T-cell (primary cell): ENCODE data around the gene PABPC1L. TPM values are rescaled to one million over a fixed set of nuclear protein-coding genes. Genes with fewer than 3 reads are reported as not detected.
"Not testable (repeated sequence)": the region's sequence is repeated elsewhere in the genome, so short reads cannot be mapped to it uniquely, and the experiment has no call there.

Experiments used
- ATAC-seq, 4 experiments: fragments of 200-7000 bp in 3 of 4; fragments of 150-1000 bp in 1 of 4; cut with Tn5 transposase; replicated peaks in 1 of 4; 1 replicate in 3 of 4; 2 replicates in 1 of 4; pipeline ENCODE4 v1.10.0; 2021; ENCODE audit warnings: moderate library complexity in 3 of 4, mild to moderate bottlenecking in 2 of 4, moderate number of reproducible peaks in 1 of 4
- CTCF ChIA-PET, 2 donors: fragments of 300-600 bp; sonication (Branson Sonifier 250); formaldehyde crosslinking; loops; one replicate each; lab custom pipeline; 2022; ENCODE audit warnings: antibody characterized with exemption in 2 of 2; lab: Charles Lee
- POLR2A ChIA-PET, 2 donors: fragments of 300-600 bp; sonication (Branson Sonifier 250); formaldehyde crosslinking; loops; one replicate each; lab custom pipeline; 2022; ENCODE audit warnings: antibody characterized with exemption in 2 of 2; lab: Charles Lee
- DNase-seq, 35 experiments: peaks; one replicate each; pipeline versions ENCODE4 v3.0.0 to v3.0.0-alpha.2; 2013 to 2023
- H3K27ac ChIP-seq: one replicate; pipeline ENCODE4 v1.5.1; 2013; ENCODE audit warnings: low read length
- H3K27me3 ChIP-seq, 2 experiments: replicated peaks in 1 of 2; 1 replicate in 1 of 2; 2 replicates in 1 of 2; pipeline versions ENCODE4 v1.6.1 to v1.7.0; 2013; ENCODE audit warnings: low read length in 1 of 2, mixed read lengths in 1 of 2; ENCODE audit not compliant: control insufficient read depth in 2 of 2, insufficient read depth in 2 of 2; ENCODE audit errors: extremely low read depth in 1 of 2
- H3K36me3 ChIP-seq, 2 donors: 1 replicate in 1 of 2; 2 replicates in 1 of 2; pipeline versions ENCODE4 v1.6.1 to v1.7.0; 2013; ENCODE audit warnings: low read length in 1 of 2; ENCODE audit not compliant: control insufficient read depth in 2 of 2, insufficient read depth in 1 of 2; ENCODE audit errors: extremely low read depth in 1 of 2
- H3K4me1 ChIP-seq, 2 experiments: 1 replicate in 1 of 2; 2 replicates in 1 of 2; pipeline versions ENCODE4 v1.6.1 to v1.7.0; 2013; ENCODE audit warnings: low read length in 2 of 2, mixed read lengths in 1 of 2; ENCODE audit not compliant: insufficient read depth in 2 of 2, control insufficient read depth in 1 of 2; ENCODE audit errors: extremely low read depth in 1 of 2
- H3K4me3 ChIP-seq, 2 donors: 1 replicate in 1 of 2; 2 replicates in 1 of 2; pipeline versions ENCODE4 v1.5.1 to v1.7.0; 2013; ENCODE audit warnings: mild to moderate bottlenecking in 2 of 2, low read length in 1 of 2, moderate library complexity in 1 of 2; ENCODE audit not compliant: control insufficient read depth in 1 of 2; ENCODE audit errors: extremely low read depth in 1 of 2
- H3K9me3 ChIP-seq: 2 replicates; pipeline ENCODE4 v1.7.0; 2013
- H3K27ac Mint-ChIP-seq, 2 donors: one replicate each; pipeline ENCODE4 v1.8.0; 2020 to 2021; ENCODE audit warnings: mild to moderate bottlenecking in 2 of 2, mixed read lengths in 2 of 2
- H3K27me3 Mint-ChIP-seq, 2 donors: one replicate each; pipeline ENCODE4 v1.8.0; 2021 to 2022; ENCODE audit warnings: mixed read lengths in 2 of 2
- H3K36me3 Mint-ChIP-seq: one replicate; pipeline ENCODE4 v1.8.0; 2021; ENCODE audit warnings: mixed read lengths
- H3K4me1 Mint-ChIP-seq, 3 donors: one replicate each; pipeline ENCODE4 v1.8.0; 2020 to 2022; ENCODE audit warnings: mixed read lengths in 3 of 3, mild to moderate bottlenecking in 1 of 3
- H3K4me3 Mint-ChIP-seq, 3 donors: one replicate each; pipeline ENCODE4 v1.8.0; 2020 to 2022; ENCODE audit warnings: mild to moderate bottlenecking in 3 of 3, mixed read lengths in 3 of 3, moderate library complexity in 3 of 3
- H3K9me3 Mint-ChIP-seq, 3 donors: one replicate each; pipeline ENCODE4 v1.8.0; 2020 to 2022; ENCODE audit warnings: mixed read lengths in 3 of 3
- WGBS: methylation state at CpG from one replicate; pipeline ENCODE4 v1.1.5; 2013; ENCODE audit warnings: missing lambda C conversion rate; ENCODE audit not compliant: insufficient coverage; 5-methylcytosine and 5-hydroxymethylcytosine counted together
- total RNA-seq, 35 experiments: library from RNA in 6 of 35; stranded (reverse) in 6 of 35; fragments of 120-200 nt in 1 of 35; gene quantifications; one replicate each; pipeline versions ENCODE4 v1.2.1 to v1.2.4 and lab custom pipeline; 2013 to 2026

PABPC1L gene
- total RNA-seq (10 to 100 TPM; 45.6 to 66.2 (median 58.2) TPM), total RNA-seq (lab: John Stamatoyannopoulos, UW) (7.6 to 33.8 (median 16.2) reads per million in 29 experiments)
- total RNA-seq (2013): 23.2 TPM

DNA sequence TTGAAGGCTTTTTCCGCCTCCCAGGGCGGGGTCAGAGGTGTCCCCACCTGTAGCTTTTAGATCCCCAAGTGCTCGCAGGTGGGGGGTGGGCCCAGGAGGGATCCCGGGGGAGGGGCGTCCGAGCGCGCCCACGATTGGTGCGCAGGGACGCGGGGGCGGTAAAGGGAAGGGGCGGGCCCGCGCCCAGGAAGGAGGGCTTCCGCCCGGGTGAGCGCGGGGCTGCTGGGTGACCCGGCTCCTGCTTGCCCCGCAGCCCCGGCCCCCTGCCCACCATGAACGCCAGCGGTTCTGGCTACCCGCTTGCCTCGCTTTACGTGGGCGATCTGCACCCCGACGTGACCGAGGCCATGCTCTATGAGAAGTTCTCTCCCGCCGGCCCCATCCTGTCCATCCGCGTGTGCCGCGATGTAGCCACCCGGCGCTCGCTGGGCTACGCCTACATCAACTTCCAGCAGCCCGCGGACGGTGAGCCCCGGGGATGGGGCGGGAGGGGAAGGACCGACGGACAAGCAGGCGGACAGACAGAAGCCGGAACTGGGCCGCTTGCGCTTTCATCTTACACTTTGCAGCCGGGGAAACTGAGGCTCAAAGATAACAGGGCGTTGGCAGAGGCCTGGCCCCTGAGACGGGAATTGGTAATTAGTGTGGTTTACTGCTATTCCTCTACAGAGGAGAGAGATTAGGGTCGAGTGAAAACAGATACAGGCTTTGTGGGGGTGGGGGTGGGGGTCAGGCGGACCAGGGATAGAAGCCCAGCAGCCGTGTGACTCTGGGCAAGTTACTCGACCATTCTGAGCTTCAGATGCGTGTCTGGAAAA, at the start of gene PABPC1L:
TSS of gene PABPC1L (plus strand) at position 189 of the 818 bp plus-strand sequence. CDS start at position 273, 84 bp downstream.
- H3K27ac Mint-ChIP-seq: peak within 1 kb of the TSS; percentile 55 to 68
- POLR2A ChIA-PET: interaction anchor here (0.6 to 1.0 kb wide), 5 partner anchors 20 to 227 kb away, joined by 3 to 13 read pairs (median 5); no protein-coding TSS in a partner anchor
- Histone ChIP-seq H3K9me3 (no peaks in the 10 kb centered on the region), H3K4me1 (peaks cover 14 to 29% of the 10 kb centered on the region in 2 experiments), H3K27me3 (no peaks in the 10 kb centered on the region), H3K36me3 (peaks cover 0 to 31% of the 10 kb centered on the region in 2 donors), H3K27ac (no peak within 1 kb of the TSS), H3K4me3 (peak within 1 kb of the TSS; percentile 69 to 81)
- peaks cover 32% of the 10 kb centered on the region for H3K36me3 Mint-ChIP-seq
- ATAC-seq (peak; percentile 96 to 98 (median 98)), DNase-seq (peak; percentile 56 to 84 (median 71))
- H3K4me3 Mint-ChIP-seq: peak within 1 kb of the TSS; percentile 77 to 87 (median 82)
- no peaks in the 10 kb centered on the region for H3K27me3 Mint-ChIP-seq
- CTCF ChIA-PET: interaction anchor here (0.6 to 1.7 kb wide), 9 partner anchors 17 to 972 kb away, joined by 3 to 10 read pairs (median 4); partner anchors contain the start of genes TOMM34 (in 1 of the 2) and YWHAB (in 1 of the 2)
- WGBS: 3% methylated on average over 61 of the region's 61 CpGs
- peaks cover 27 to 34% (median 33%) of the 10 kb centered on the region in 3 donors for H3K4me1 Mint-ChIP-seq
- no peaks in the 10 kb centered on the region for H3K9me3 Mint-ChIP-seq

DNA sequence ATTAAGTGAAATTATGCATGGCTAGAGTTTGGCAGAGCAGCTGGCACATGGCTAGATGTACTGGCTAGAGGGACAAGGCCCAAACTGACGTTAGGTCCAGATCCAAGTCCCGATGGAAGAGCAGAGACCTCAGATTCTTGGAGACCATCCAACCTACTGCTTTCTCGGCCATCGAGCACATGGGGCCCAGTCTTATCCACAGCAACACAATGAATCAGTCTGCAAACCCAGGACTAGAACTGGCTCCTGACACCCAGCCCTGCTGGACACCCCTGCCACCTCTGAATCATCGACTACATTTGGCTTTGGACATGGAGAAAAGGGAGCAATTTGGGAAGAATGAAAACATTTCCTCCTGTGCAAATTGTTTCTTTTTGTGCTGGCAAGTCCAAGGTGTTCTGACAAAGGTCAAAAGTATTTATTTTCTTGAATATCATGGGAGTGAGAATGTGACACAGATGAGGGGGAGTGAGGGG, 48.3 kb upstream of the PABPC1L start:
- ChIA-PET CTCF (no interaction called here), POLR2A (no interaction called here)
- Histone ChIP-seq H3K9me3 (no peaks in the 10 kb centered on the region), H3K27ac (no peak overlapping the region), H3K4me1 (peaks cover 0 to 4% of the 10 kb centered on the region in 2 experiments), H3K4me3 (no peak overlapping the region), H3K36me3 (no peaks in the 10 kb centered on the region), H3K27me3 (peaks cover under 1 to 9% of the 10 kb centered on the region in 2 experiments)
- H3K4me3 Mint-ChIP-seq: no peak overlapping the region
- 94% methylated on average over 3 of the region's 5 CpGs for WGBS
- no peak for DNase-seq
- H3K9me3 Mint-ChIP-seq: no peaks in the 10 kb centered on the region
- H3K27ac Mint-ChIP-seq: no peak overlapping the region
- ATAC-seq: no peak
- H3K36me3 Mint-ChIP-seq: no peaks in the 10 kb centered on the region
- H3K4me1 Mint-ChIP-seq: peaks cover 6 to 20% (median 13%) of the 10 kb centered on the region in 3 donors
- H3K27me3 Mint-ChIP-seq: peaks cover under 1 to 3% of the 10 kb centered on the region in 2 donors

DNA sequence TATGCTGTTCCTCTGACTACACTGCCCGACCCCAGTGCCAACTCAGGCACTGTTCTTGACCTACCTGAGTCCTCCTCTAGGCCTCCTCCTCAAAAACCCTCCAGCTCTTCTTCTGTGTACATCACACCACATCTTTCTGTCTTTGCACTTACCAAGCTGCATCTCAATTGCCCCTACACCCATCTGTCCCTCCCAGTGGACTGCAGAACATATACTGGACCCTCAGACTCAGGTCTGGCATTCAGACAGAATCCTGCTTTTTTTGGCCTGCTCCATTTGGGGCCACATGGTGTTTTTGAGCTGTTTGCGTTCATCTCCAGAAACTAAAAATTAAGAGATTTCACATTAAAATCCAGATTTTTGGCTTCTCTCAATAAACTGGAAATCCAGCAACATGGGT, 47.6 kb upstream of the PABPC1L start:
- Mint-ChIP-seq H3K4me3 (no peak overlapping the region), H3K36me3 (no peaks in the 10 kb centered on the region), H3K4me1 (peaks cover 9 to 24% (median 17%) of the 10 kb centered on the region in 3 donors), H3K9me3 (no peaks in the 10 kb centered on the region), H3K27me3 (peaks cover 3 to 4% of the 10 kb centered on the region in 2 donors), H3K27ac (no peak overlapping the region)
- no peak for ATAC-seq
- Histone ChIP-seq H3K27me3 (peaks cover 2 to 9% of the 10 kb centered on the region in 2 experiments), H3K36me3 (no peaks in the 10 kb centered on the region), H3K9me3 (no peaks in the 10 kb centered on the region), H3K4me3 (no peak overlapping the region), H3K4me1 (peaks cover 0 to 5% of the 10 kb centered on the region in 2 experiments), H3K27ac (no peak overlapping the region)
- ChIA-PET POLR2A (interaction anchor here in 1 of 2 donors (0.7 kb wide), 1 partner anchor 89 kb away, joined by 6 read pairs; no protein-coding TSS in a partner anchor), CTCF (no interaction called here)
- no peak for DNase-seq
- WGBS: 85% methylated on average over 2 of the region's 2 CpGs

DNA sequence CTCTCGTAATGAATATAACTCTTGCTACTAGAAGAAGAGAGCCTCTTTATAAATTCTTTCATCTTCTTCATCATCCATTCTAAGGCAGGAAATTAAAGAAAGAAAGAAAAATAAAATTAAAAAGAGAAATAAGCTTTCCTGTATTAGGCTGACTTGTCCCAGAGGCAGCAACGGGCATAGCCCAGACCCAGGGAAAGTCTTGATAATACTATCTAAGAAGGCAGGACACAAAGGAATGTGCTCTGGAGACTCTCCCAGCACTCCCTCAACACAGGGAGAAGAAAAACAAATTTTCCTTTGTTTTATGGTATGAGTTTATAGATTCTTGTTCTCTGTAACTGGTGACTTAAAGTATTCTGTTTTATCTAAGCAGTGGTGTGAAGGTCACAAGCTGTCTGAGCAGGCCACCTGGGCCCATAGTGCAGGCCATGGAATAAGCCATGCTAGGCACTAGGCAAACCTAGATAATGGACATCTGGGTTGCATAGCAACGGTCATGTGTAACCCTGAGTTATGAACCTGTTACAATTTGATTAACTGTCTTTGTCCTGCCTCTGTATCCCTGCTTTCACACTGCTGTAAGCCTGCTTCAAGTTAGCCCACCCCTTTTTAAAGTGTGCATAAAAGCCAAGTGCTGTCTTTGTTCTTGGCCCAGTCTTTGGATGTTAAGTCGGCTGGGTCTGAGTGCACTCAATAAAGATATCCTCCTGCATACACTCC, 46.3 kb upstream of the PABPC1L start:
- not testable (repeated sequence) for H3K27me3 Mint-ChIP-seq, H3K9me3 ChIP-seq, H3K9me3 Mint-ChIP-seq, H3K4me3 ChIP-seq, H3K4me1 ChIP-seq, ATAC-seq, H3K4me3 Mint-ChIP-seq, DNase-seq, H3K36me3 ChIP-seq, H3K27ac Mint-ChIP-seq, H3K27ac ChIP-seq, H3K36me3 Mint-ChIP-seq
- peaks cover 15 to 29% (median 20%) of the 10 kb centered on the region in 3 donors for H3K4me1 Mint-ChIP-seq
- ChIA-PET POLR2A (interaction anchor here (0.6 to 0.7 kb wide), 2 partner anchors 28 to 563 kb away, joined by 3 to 12 read pairs; no protein-coding TSS in a partner anchor), CTCF (interaction anchor here in 1 of 2 donors (0.7 kb wide), 1 partner anchor 27 kb away, joined by 3 read pairs; no protein-coding TSS in a partner anchor)
- H3K27me3 ChIP-seq: peaks cover 2 to 12% of the 10 kb centered on the region in 2 experiments
- 77% methylated on average over 2 of the region's 4 CpGs for WGBS

DNA sequence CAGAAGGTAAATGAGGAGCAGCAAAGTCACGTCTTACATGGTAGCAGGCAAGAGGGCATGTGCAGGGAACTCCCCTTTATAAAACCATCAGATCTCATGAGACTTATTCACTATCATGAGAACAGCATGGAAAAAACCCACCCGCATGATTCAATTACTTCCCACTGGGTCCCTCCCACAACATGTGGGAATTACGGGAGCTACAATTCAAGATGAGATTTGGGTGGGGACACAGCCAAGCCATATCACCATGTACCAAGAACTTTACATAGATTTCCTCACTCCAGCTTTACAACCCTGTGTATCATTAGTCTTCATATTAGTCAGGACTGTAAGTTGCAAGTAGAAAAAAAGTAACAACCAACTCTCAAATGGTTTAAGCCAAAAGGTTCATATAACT, 45.4 kb upstream of the PABPC1L start:
- H3K4me1 ChIP-seq, H3K27ac ChIP-seq, H3K36me3 ChIP-seq, ATAC-seq, H3K4me3 Mint-ChIP-seq, H3K27me3 Mint-ChIP-seq, DNase-seq, H3K36me3 Mint-ChIP-seq, POLR2A ChIA-PET, CTCF ChIA-PET, H3K27ac Mint-ChIP-seq, H3K9me3 ChIP-seq, H3K9me3 Mint-ChIP-seq, H3K4me3 ChIP-seq: not testable (repeated sequence)
- peaks cover 12 to 23% (median 16%) of the 10 kb centered on the region in 3 donors for H3K4me1 Mint-ChIP-seq
- peaks cover 2 to 12% of the 10 kb centered on the region in 2 experiments for H3K27me3 ChIP-seq
- 83% methylated on average over 1 of the region's 3 CpGs for WGBS
